Suppressor macrophage treated with lipopolysaccharide for 4 hours (primary cell): Measurements from ENCODE around the gene EXOC3.
A peak's percentile ranks its signal among the peaks of the same experiment; 100 is the strongest.
"Not testable (repeated sequence)": the region's sequence is repeated elsewhere in the genome, so short reads cannot be mapped to it uniquely, and the experiment has no call there.

Experiments used
- DNase-seq: peaks from one replicate; pipeline ENCODE4 v3.0.0-alpha.2; 2020

Gene EXOC3

GRCh38 chr5:474840-475661 lies 32.1 kb downstream of the EXOC3 start:
- DNase-seq, result no peak

GRCh38 chr5:475704-476101 lies 32.7 kb downstream of the EXOC3 start:
- DNase-seq, result no peak

GRCh38 chr5:476102-476813 lies 33.3 kb downstream of the EXOC3 start:
- no peak for DNase-seq

GRCh38 chr5:476814-477175 lies 33.8 kb downstream of the EXOC3 start:
- DNase-seq, result no peak

GRCh38 chr5:477247-477646 lies 34.3 kb downstream of the EXOC3 start:
- no peak for DNase-seq

GRCh38 chr5:477871-478270 lies 34.9 kb downstream of the EXOC3 start:
- DNase-seq, result no peak

- no peak for DNase-seq
Measured at GRCh38 chr5:478369-478981, 35.5 kb downstream of the EXOC3 start.

GRCh38 chr5:478982-479535 lies 36.1 kb downstream of the EXOC3 start:
- DNase-seq, result no peak

- DNase-seq, result no peak
Measured at GRCh38 chr5:479566-480319, 36.8 kb downstream of the EXOC3 start.

- no peak for DNase-seq
Measured at GRCh38 chr5:481347-481746, 38.4 kb downstream of the EXOC3 start.

- no peak for DNase-seq
Measured at GRCh38 chr5:482021-482420, 39.0 kb downstream of the EXOC3 start.

- DNase-seq, result no peak
Measured at GRCh38 chr5:482506-482905, 39.5 kb downstream of the EXOC3 start.

GRCh38 chr5:483011-483410 lies 40.0 kb downstream of the EXOC3 start:
- no peak for DNase-seq

GRCh38 chr5:483434-484140 lies 40.6 kb downstream of the EXOC3 start:
- peak; percentile 9 for DNase-seq

GRCh38 chr5:484556-484955 lies 41.6 kb downstream of the EXOC3 start:
- no peak for DNase-seq

- no peak for DNase-seq
Measured at GRCh38 chr5:485113-485945, 42.4 kb downstream of the EXOC3 start.

GRCh38 chr5:485946-486491 lies 43.0 kb downstream of the EXOC3 start:
- peak; percentile 56 for DNase-seq

GRCh38 chr5:486597-486996 lies 43.6 kb downstream of the EXOC3 start:
- not testable (repeated sequence) for DNase-seq

- no peak for DNase-seq
Measured at GRCh38 chr5:488241-488640, 45.3 kb downstream of the EXOC3 start.

GRCh38 chr5:488744-489688 lies 46.0 kb downstream of the EXOC3 start:
- no peak for DNase-seq
